DND-41 (cell line): ENCODE measurements around the gene COA6.

ENCODE experiments used
- EZH2 ChIP-seq: IDR thresholded peaks from 3 replicates; pipeline ENCODE4 v1.6.1; 2012; ENCODE audit warnings: borderline replicate concordance, low read depth, mild to moderate bottlenecking, moderate library complexity, low read length, inconsistent platforms; ENCODE audit not compliant: severe bottlenecking
- TF ChIP-seq, protein P1 (sequence below): IDR thresholded peaks from 2 replicates; pipeline ENCODE4 v1.5.1; 2012; ENCODE audit warnings: borderline replicate concordance, low read length, moderate library complexity, mild to moderate bottlenecking; ENCODE audit not compliant: poor library complexity, severe bottlenecking; ENCODE audit errors: extremely low read depth

DNA sequence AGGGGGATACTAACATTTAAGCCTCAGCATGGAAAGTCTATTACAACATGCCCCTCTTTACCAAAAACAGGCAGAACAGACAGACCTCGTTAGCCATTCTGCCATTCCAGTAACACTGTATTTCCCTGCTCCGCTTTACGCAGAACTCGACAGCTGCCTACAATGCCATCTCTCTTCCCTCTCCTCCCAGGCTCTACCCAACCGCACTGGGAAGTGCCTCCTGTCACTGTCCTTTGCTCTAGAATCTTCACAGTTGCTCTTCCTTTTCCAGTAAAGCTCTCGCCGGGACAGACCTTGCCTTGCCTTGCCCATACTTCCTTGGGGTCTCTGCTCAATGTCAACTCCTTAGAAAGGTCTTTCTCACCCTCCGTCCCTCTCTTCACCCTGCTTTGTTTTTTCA lies 22.8 kb downstream of the COA6 start:
- TF ChIP-seq, protein P1, sequence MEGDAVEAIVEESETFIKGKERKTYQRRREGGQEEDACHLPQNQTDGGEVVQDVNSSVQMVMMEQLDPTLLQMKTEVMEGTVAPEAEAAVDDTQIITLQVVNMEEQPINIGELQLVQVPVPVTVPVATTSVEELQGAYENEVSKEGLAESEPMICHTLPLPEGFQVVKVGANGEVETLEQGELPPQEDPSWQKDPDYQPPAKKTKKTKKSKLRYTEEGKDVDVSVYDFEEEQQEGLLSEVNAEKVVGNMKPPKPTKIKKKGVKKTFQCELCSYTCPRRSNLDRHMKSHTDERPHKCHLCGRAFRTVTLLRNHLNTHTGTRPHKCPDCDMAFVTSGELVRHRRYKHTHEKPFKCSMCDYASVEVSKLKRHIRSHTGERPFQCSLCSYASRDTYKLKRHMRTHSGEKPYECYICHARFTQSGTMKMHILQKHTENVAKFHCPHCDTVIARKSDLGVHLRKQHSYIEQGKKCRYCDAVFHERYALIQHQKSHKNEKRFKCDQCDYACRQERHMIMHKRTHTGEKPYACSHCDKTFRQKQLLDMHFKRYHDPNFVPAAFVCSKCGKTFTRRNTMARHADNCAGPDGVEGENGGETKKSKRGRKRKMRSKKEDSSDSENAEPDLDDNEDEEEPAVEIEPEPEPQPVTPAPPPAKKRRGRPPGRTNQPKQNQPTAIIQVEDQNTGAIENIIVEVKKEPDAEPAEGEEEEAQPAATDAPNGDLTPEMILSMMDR: no peak
- TF ChIP-seq EZH2: no peak
